Measurements from ENCODE around the gene DDX24.

DNA sequence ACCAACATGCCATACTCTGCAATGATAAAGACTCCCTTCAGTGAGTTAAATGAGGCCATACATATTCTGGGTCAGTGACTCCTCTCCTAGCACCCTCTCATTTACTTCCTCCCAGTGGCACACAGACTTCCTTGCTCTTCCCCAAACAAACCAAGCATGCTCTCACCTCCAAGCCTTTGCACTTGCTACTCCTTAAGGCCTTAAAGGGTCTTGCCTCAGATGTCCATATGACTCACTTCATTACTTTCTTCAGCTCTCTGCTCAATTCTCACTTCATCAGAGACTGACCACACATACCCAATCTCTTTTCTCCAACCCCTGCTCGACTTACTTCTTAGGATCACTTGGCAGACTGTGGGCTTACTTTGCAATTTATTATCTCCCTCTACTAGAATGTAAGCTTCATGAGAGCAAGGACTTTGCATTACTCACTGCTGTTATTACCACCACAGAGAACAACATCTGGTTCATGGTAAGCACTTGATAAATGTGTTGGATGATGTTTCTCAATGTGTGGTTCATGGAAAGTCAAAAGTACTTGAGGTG, 22.8 kb downstream of the DDX24 start:
- TF ChIP-seq, protein P1, sequence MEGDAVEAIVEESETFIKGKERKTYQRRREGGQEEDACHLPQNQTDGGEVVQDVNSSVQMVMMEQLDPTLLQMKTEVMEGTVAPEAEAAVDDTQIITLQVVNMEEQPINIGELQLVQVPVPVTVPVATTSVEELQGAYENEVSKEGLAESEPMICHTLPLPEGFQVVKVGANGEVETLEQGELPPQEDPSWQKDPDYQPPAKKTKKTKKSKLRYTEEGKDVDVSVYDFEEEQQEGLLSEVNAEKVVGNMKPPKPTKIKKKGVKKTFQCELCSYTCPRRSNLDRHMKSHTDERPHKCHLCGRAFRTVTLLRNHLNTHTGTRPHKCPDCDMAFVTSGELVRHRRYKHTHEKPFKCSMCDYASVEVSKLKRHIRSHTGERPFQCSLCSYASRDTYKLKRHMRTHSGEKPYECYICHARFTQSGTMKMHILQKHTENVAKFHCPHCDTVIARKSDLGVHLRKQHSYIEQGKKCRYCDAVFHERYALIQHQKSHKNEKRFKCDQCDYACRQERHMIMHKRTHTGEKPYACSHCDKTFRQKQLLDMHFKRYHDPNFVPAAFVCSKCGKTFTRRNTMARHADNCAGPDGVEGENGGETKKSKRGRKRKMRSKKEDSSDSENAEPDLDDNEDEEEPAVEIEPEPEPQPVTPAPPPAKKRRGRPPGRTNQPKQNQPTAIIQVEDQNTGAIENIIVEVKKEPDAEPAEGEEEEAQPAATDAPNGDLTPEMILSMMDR (IDR thresholded peaks at IDR 0.05) = no peak
- no peak for TF ChIP-seq POLR2A (IDR thresholded peaks at IDR 0.05)

All from suprapubic skin (tissue), 3 donors.